Measurements from ENCODE around the gene FOSL2.
"Not testable (repeated sequence)": the region's sequence is repeated elsewhere in the genome, so short reads cannot be mapped to it uniquely, and the experiment has no call there.

Gene FOSL2

DNA sequence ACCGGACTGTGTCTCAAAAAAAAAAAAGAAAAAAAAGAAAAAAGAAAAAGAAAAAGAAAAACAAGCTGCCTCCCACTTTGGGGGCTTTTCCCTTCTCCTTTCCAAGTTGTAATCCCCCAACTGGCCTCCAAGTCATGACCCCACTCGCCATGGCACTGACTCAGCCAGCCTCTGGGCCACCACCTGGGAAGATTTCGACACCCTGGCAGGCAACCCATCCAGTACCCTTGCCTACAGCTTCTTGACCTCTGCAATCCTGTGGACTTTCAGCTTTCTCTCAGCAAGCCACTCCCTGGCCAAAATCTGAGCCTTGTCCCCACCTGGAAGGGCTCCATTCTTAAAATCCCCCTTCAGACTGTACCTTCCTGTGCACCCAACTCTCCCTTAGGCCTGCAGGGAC lies 22.3 kb upstream of the FOSL2 start:
- FAIRE-seq (peak; percentile 26), DNase-seq (ENCODE audit: insufficient read length, low spot score) (no peak)

DNA sequence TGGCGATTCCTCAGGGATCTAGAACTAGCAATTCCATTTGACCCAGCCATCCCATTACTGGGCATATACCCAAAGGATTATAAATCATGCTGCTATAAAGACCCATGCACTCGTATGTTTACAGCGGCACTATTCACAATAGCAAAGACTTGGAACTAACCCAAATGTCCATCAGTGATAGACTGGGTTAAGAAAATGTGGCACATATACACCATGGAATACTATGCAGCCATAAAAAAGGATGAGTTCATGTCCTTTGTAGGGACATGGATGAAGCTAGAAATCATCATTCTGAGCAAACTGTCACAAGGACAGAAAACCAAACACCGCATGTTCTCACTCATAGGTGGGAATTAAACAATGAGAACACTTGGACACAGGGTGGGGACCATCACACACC lies 20.9 kb upstream of the FOSL2 start:
- FAIRE-seq; DNase-seq (ENCODE audit: insufficient read length, low spot score): not testable (repeated sequence)

DNA sequence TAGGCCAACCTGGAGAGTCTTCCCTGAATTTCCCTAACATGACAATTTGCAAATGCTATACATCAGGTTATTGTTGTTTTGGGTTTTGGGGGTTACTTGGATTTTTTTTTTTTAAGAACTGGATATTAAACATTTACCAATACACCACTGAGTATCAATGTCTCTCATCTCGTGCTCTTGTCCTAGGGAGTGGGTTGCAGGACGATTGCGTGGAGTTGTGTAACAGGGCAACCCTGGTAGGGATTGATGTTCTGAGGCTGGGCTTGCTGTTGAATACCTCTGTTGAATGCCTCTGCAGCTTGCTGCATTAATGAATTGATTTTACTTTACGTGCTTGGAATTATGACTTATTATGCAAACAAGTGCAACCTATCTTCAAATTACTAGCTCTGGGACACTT lies 18.8 kb upstream of the FOSL2 start:
- DNase-seq (ENCODE audit: insufficient read length, low spot score) (no peak), FAIRE-seq (no peak)

DNA sequence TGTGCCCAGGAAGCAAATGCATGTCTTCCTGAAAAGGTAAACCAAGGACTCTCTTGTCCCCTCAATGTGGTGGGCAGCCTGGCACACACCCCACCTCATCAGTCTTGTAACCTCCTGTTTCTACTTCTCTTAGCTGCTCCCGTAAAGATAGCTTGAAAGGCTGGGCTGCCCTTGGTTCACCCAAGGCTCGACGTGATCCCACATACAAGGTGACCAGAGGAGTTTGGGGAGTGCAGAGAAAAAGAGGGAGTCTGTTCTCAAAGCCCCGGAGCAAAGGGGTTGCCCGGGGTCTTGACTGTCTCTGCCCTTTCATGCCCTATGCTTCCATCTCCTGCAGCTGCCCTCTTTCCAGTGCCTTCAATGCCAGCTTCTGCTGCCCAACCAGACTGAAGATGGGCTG lies 18.3 kb upstream of the FOSL2 start:
- FAIRE-seq, result no peak

DNA sequence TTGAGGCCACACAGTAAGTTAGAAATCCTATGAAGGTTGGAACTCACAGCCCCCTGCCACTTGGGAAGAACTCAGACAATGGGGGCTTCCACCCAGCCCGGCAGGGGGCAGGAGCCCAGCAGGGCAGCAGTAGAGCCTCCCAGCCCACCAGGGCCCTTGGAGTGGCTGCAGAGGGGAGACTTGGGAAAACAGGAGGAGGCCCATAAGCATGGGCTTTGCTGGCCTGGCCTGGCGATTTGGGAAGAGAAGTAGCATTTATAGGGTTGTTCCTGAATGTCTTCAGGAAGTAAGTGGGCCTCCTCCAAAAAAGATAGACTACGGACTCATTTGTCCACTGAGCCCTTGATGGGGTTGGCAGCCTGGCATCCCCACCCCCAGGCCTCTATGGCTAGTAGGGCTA lies 17.4 kb upstream of the FOSL2 start:
- FAIRE-seq (no peak), DNase-seq (ENCODE audit: insufficient read length, low spot score) (no peak)

More for the DNA sequence above, 18.3 kb upstream of the FOSL2 start:
- DNase-seq (ENCODE audit: insufficient read length, low spot score), result no peak

DNA sequence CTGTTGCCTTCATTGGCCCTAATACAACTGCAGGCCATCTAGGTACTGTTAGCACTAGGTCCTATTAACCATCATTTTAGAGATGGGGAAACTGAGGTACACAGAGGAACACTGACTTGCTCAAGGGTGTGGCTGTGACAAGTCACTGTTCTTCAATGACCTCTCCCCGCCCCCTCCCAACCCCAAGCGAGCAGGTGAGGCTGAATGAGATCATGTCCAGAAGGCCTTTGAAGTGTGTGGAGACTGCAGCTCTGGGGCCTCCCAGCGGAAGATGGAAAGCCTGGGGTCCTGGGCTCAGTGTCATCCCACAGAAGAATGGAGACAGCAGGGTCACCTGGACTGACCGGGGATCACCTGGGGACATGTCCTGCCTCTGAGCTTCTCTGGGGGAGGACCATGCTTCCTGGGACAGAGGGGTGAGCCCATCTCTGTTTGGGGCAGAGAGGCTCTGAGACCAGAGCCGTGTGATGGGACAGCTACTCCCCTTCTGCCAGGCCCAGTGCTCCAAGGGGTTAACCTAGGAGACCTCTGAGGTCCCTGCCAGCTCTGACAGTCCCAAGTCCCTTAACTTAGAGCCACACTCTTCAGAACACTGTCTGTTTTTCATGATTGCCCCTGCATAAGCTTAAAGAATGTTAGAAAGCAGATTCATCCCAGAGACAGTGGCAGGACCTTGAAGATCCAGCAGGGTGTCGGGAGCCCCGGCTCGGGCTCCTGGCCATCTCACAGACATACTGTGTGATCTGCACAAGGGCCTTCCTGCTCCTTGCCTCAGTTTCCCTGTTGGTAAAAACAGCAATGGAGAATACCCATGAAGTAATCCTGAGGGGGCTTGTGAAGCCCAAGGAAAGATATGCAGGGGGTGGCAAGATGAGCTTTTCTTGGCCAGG lies 16.7 kb upstream of the FOSL2 start:
- FAIRE-seq (no peak), DNase-seq (ENCODE audit: insufficient read length, low spot score) (no peak)

DNA sequence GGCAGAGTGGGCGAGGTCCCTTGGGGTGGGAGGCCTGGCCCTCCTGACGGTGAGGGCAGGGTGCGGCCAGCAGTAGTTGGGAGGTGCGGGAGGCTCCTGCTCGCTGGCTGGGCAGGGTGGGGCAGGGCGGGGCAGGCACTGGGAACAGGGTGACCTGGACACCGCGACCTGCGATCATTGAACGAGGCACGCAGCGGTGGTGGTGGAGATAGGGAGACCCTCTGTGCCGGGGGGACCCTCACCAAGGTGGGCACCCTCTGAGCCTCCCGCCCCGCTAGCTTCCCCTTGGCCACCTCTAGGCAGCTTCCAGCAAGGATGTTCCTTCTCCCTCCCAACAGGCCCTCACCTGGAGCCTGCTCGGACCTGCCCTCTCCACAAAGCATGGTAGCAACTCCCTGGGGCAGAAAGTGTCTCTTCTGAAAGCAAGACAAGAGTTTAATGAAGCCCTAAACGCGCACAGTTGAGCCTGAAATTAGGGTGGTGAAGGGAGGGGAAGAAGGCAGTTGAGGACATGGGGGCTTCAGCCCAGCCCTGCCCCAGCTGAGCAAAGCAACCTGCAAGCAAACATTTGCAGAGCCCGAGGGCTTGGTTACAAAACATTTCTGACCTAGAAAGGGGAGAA lies 15.4 kb upstream of the FOSL2 start:
- FAIRE-seq, result no peak

DNA sequence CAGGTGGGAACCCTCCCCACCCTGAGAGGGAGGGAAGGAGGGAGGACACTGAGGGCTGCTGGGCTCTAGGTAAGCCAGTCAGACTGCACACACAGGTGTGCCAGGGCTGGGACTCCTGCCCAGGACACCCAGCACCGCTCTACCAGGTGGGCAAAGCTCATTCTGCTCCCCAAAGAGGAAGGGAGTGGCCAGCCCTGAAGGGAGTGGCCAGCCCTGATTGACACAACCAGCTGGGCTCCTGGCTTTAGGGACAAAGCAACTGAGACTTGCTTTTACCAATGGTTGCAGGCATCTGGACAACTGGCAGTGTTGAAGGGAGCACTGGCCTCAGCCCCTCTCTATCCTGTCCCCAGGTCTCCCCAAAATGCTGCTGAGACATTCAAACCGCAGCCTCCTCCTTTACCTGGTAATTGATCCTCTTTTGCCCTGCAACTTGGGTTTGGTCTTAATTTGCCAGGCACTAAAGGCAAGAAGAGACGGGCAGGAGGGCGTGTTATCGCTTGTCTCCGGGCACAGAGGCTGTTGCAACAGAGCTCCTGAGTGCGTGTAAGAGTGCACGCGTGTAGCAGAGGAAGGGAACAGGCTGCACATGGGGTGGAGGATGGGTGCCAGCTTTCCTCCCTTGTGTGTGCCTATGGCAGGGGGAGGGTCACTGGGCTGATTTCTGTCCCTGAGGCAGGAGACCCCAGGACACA lies 14.5 kb upstream of the FOSL2 start:
- FAIRE-seq (peak; percentile 28), DNase-seq (ENCODE audit: insufficient read length, low spot score) (no peak)

More for the DNA sequence above, 15.4 kb upstream of the FOSL2 start:
- DNase-seq (ENCODE audit: insufficient read length, low spot score), result no peak

DNA sequence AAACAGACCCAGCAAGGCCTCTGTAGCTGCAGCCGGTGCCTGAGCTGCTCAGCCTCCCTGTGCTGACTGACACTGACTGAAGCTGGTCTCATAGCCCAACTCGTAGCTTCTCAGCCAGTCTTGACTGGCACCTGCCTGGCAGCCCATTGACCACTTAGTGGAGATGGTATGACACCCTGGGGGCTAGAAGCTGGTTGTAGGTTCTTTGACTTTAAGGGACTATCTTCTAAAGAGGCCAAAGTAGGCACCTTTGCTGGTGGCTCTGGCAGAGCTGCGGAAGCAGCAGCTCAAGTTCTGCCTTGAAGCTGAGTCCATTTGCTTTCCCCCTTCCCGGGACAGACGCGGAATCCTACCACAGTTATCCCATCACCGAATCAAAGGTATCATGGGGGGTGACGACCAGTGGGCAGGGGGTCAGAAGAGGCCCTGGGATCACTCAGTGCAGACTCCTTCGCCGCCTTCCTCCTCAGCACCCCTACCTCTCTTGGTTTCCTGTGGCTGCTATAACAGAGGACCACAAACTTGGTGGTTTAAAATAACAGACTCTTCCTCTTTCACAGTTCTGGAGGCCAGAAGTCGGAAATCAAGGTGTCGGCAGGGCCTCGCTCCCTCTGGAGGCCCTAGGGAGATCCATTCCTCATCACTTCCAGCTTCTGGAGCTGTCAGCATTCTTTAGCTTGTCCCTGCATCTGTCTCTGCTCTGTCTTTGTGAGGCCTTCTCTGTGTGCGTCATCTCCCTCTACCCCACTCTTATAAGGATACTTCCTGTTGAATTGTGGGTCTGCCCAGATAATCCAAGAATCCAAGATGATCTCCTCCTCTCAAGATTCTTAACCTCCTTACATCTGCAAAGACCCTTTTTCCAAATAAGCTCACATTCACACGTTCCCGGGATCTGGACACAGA lies 13.7 kb upstream of the FOSL2 start:
- DNase-seq (ENCODE audit: insufficient read length, low spot score) (no peak), FAIRE-seq (no peak)

DNA sequence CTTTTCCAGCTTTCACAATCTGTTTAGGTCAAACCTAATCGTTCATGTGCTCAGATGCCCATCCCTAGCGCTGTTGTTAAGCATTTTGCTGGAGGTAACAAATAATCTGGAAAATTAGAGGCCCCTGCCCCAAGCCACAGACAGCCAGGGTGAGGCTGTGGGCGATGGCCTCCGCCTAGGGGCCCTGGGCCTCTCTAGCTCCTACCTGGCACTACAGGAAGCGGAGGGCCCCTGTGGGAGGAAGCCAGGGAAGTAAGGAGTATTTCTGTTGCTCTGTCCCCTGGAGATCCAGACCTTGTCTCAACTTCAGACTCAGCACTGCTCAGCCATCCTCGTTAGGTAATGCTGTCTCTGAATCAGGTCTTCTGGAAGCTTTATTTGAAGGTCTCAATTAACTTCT lies 12.4 kb upstream of the FOSL2 start:
- DNase-seq (ENCODE audit: insufficient read length, low spot score) (no peak), FAIRE-seq (no peak)

DNA sequence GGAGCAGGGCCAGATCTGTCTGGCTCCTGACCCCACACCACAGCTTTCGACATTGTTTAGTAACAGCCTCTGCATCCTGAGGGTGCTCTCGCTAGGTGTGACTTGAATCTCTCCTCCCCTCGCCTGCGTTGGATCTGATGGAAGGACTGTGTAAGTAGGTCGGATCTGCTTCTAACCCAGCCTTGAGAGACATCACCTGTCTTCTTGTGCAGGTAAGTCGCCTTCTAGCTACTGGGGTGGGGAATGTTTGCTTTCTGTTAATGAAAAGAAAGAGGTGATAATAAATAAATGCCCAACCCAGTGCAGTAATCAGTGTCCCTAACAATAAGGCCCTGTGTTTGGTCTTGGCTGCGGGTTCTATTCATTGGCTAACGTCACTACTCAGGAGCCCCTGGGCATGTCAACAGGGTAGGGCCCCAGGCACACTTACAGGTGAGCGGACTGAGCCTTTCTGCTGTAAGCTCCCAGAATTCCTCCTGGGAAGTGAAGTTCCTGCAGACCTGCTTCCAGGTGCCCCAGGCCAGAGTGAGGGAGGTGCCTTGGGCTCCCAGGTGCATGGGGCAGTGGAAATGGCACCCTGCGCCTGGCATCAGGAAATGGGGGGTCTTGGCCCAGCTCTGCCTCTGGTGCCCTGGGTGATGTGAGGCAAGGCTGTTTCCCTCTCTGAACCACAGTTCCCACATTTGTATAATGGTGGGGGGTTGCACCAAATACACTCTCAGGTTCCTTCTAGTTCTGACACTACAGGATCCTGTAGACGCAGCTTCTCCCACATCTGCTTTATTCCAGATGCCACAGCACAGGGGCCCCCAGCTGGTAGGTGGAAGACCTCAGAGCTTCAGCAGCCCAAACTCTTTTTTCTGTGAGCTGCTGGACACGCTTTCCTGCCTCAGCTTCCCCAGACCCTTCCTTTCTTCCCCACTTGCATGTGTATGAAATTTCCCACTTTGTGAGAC lies 11.2 kb upstream of the FOSL2 start:
- DNase-seq (ENCODE audit: insufficient read length, low spot score), result no peak

DNA sequence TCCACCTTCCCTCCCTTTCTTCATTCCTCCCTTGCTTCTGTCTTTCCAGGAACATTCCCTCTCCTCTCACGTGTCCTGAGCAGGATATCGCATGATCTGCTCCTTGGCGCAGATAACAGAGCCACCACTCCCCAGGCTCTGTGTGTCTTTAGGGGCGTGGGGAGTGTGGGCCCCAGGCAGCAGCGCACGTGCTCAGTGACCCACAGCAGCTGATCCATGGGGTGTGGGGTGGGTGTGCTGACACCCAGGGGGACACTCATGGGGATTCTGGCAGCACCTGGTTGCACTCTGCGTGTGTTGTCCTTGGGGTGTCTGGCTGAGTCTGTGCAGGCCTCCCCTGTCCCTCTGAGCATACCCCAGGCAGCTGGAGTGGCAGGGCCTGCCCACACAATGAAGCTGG lies 9.9 kb upstream of the FOSL2 start:
- DNase-seq (ENCODE audit: insufficient read length, low spot score), result no peak
- FAIRE-seq, result no peak

More for the DNA sequence above, 11.2 kb upstream of the FOSL2 start:
- FAIRE-seq, result no peak

DNA sequence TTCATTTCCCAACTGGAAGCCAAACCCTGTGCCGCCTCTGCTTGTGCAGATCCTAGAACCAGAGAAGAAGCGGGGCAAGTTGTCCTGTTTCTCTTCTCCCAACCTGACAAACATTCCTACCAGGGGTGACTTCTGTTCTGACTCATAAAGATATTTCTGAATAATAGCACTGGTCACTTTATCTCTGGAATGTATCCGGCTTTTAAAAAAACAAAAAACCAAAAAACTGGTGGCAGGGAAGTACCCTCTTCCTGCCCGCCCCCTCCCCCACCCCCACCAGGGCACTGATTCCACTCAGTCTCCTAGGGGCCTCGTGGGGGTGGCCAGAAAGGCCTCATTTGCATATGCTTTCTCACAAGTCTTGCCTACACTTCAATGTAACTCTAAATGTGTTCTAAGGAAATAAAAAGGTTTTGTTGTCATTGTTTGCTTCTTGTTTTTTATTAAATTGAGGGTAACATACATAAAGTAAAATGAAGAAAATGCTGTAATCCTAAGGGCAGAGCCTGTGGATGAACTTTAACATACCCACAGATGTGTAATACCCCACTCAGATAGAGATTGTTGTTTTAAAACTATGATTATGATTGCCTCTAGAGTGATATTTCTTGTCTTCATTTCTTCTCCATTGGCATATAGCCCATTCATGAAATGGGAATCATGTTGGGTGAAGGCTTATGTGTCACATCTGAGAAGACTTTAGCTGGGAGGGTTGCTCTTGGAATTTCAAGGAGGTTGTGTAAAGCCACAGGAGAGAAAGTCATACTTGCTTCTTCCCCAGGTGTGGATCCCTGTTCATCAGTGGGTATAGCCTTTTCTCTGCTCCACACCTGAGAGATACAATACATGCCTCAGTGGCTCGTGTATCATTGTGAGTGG lies 5.3 kb upstream of the FOSL2 start:
- FAIRE-seq, result no peak
- peak; percentile 64 for DNase-seq (ENCODE audit: insufficient read length, low spot score)

DNA sequence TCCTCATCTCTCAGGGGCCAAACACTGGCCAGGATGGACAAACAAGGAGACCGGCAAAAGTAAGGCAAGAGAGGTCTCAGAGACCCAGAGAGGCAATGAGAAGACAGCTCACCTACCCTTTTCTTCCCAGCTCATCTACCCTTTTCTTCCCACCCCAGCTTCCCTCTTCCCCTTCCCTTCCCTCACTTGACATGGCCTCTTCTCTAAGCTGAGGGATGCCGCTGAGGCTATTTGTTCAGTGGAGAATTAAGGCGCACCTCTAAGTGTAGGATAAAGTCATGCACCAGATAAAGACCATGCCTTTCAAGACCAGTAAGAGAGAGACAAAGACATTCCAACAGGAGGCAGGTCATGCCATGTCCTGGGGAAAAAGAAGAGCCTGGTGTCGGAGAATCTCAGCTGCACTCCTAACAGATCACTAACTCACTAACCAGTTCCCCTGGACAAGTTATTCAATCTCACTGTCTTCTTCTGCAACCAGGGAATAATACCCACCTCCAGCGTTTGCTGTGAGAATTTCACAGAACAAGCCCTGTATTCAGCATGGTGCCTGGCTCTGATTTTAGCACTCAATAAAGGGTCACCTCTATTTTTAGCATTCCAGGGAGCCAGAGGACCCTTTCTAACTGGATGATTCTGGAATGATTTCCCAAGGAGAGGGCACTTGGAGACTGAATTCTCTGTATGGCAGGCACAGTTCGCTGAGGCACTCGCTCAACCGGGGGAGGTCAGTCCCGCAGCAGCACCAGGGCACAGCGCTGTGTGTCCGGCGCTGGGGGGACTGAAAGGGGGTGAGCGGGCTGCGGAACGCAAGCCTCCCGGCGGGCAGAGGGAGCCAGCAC lies 3.0 kb upstream of the FOSL2 start:
- DNase-seq (ENCODE audit: insufficient read length, low spot score) (no peak), FAIRE-seq (no peak)

DNA sequence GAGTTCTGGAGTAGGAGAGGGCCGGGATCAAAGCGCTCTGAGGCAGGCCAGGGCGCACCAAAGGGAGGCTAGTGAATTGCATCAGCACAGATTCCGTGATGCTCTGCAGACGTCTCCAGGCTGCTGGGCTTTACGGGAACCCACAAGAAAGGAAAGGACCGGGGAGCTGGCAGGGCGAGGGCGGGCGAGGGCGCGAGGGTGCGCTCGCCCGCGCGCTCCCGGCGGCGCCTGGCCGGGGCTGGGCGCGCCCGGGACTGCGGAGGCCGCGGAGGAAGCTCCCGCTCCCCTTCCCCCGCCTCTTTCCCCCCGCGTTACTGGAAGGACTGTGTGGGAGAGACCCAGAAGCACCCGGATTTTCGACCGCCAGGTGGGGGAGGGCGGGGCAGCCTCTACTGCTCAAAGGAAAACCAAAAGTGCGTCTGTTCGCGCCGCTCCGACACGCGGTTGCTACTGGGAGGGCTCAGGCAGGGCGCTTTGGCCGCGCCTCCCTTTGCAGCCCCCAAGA lies 2.4 kb upstream of the FOSL2 start:
- peak; percentile 57 for FAIRE-seq
- DNase-seq (ENCODE audit: insufficient read length, low spot score), result peak; percentile 78

DNA sequence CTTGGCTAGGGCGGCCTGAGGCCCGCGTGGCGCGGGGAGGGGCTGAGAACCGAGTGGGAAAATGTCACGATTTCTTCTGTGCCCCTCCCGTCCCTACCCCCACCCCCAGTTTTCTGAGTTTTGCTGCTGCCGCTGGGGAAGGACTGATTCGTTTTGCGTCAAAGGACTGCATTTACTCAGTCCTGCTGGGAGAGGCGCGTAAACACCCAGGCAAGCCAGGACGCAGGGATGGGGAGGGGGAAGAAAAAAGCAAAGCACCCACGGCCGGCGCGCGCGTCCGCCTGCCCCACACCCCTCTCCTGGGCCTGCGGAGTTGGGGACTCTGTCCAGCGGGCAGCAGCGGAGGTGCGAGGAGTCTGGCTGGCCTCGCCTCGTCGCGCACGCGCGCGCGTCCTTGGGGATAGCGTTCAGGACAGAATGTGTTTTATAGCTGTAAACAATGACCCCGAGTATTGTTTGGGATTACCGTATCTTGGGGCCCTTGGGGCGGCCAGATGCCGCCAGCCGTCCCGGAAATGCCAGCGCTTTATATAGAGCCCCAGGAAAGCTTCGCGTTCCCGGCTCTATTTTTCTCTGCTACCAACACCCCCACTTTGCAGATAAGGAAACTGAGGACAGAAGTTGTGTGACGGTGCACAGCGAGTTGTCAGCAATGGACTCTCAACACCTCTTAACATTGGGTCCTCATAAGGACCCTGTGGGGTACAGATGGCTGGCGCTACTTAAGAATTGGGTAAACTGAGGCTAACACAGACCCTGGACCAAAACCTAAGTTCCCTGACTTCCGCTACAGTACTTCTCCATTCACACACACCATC lies 1.7 kb upstream of the FOSL2 start:
- FAIRE-seq (no peak), DNase-seq (ENCODE audit: insufficient read length, low spot score) (no peak)
